H54 (cell line): ENCODE data around the gene TTC28.

ENCODE experiments used
- DNase-seq: peaks from one replicate; pipeline ENCODE4 v3.0.0; 2011; ENCODE audit warnings: low spot score, mixed read lengths; ENCODE audit not compliant: insufficient read length
- FAIRE-seq: peaks from 3 replicates; lab custom pipeline; 2011; peaks lifted over from hg19 to GRCh38; lab: Jason Lieb, UNC
- POLR2A ChIP-seq: IDR thresholded peaks from 2 replicates; pipeline ENCODE4 v1.6.1; 2011; ENCODE audit warnings: low read depth, mild to moderate bottlenecking, low read length

The TTC28 gene

GRCh38 chr22:28001171-28001835, 678.3 kb downstream of the TTC28 start:
- no peak for DNase-seq

GRCh38 chr22:28000361-28000760, 679.3 kb downstream of the TTC28 start:
- TF ChIP-seq POLR2A = no peak
- DNase-seq (no peak), FAIRE-seq (no peak)

More at GRCh38 chr22:28001171-28001835, 678.3 kb downstream of the TTC28 start:
- no peak for FAIRE-seq
- TF ChIP-seq POLR2A = no peak

- DNase-seq (no peak), FAIRE-seq (no peak)
- no peak for TF ChIP-seq POLR2A
Observed at GRCh38 chr22:27999876-28000275, 679.8 kb downstream of the TTC28 start.

- no peak for TF ChIP-seq POLR2A
- DNase-seq (no peak), FAIRE-seq (no peak)
Observed at GRCh38 chr22:27998511-27999410, 680.9 kb downstream of the TTC28 start.

GRCh38 chr22:27997538-27997937, 682.1 kb downstream of the TTC28 start:
- DNase-seq = no peak
- no peak for FAIRE-seq
- TF ChIP-seq POLR2A = no peak

GRCh38 chr22:27996981-27997380, 682.7 kb downstream of the TTC28 start:
- no peak for TF ChIP-seq POLR2A
- DNase-seq (no peak), FAIRE-seq (no peak)

- FAIRE-seq = no peak
Observed at GRCh38 chr22:27996529-27996925, 683.1 kb downstream of the TTC28 start.

GRCh38 chr22:27995801-27996528, 683.7 kb downstream of the TTC28 start:
- TF ChIP-seq POLR2A = no peak
- DNase-seq (no peak), FAIRE-seq (no peak)

More at GRCh38 chr22:27996529-27996925, 683.1 kb downstream of the TTC28 start:
- no peak for TF ChIP-seq POLR2A
- DNase-seq = no peak

- no peak for FAIRE-seq
Observed at GRCh38 chr22:27994481-27995331, 684.9 kb downstream of the TTC28 start.

GRCh38 chr22:27993774-27994350, 685.8 kb downstream of the TTC28 start:
- no peak for TF ChIP-seq POLR2A
- DNase-seq (no peak), FAIRE-seq (no peak)

More at GRCh38 chr22:27994481-27995331, 684.9 kb downstream of the TTC28 start:
- no peak for TF ChIP-seq POLR2A
- DNase-seq = no peak

- no peak for TF ChIP-seq POLR2A
- DNase-seq = no peak
- FAIRE-seq = no peak
Observed at GRCh38 chr22:27993201-27993635, 686.4 kb downstream of the TTC28 start.

GRCh38 chr22:27992294-27993165, 687.1 kb downstream of the TTC28 start:
- TF ChIP-seq POLR2A = no peak
- FAIRE-seq = no peak

More at GRCh38 chr22:27992294-27993165, 687.1 kb downstream of the TTC28 start:
- no peak for DNase-seq
